ENCODE data around the gene JMJD6. TPM values are rescaled to one million over a fixed set of nuclear protein-coding genes. Genes with fewer than 3 reads are reported as not detected.

Gene JMJD6
- total and polyA plus RNA-seq, 3 experiments from 2014 or later = 37.1 to 66.8 (median 62.7) TPM

DNA sequence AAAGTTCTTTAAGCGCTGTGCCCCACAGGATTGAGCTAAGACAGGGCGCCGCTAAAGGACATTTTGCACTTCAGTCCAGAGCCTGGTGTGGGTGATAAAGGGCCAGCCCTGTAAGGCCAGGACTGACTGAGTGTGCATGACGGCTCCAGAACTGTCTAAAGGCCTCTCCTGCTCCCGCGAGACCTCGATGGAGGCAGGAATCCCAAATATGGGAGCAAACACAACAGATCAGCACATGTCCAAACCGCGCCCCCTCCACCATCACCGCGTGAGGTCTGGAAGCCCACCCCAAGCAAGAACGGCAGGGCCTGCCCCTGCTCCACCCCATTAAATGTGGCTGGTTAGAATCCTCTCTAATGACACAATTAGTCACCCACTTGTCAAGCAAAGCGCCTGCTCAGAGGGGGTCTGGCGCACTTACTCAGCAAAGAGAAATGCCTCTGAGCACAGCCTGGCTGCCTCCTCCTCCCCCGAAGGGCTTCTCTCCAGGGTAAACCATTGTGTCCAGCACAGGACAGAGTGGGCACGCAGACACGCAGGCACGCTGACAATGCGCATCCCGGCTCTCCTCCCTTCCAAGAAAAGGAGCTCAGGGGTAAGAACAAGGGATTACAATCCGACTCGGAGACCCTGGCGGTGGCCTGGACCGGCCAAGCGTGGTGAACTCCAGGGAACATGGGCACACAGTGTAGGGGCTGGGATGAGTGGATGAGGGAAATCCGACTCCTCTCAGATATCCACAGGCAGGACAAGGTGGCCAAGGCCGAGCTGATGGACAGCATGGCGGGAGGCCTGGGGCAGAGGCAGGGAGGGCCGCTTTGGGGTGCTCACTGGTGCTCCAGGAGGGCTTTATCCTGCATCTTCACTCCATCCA lies 17.1 kb downstream of the JMJD6 start:
- Histone ChIP-seq H3K4me1 (ENCODE audit: insufficient read depth, low read length) (peaks cover 7% of the 10 kb centered on the region), H3K27me3 (ENCODE audit: insufficient read depth, low read length, poor library complexity, severe bottlenecking) (no peaks in the 10 kb centered on the region), H3K36me3 (ENCODE audit: insufficient read depth, low read length) (peaks cover 8% of the 10 kb centered on the region), H3K27ac (ENCODE audit: low read depth, low read length) (no peak overlapping the region), H3K4me3 (ENCODE audit: low read length) (no peak overlapping the region), H3K9me3 (ENCODE audit: low read length) (no peaks in the 10 kb centered on the region)
- Mint-ChIP-seq H3K4me1 (peaks cover 30 to 57% (median 32%) of the 10 kb centered on the region in 3 donors), H3K36me3 (peaks cover 0 to 18% (median 3%) of the 10 kb centered on the region in 3 donors), H3K27me3 (no peaks in the 10 kb centered on the region), H3K9me3 (no peaks in the 10 kb centered on the region), H3K27ac (peak overlapping the region in 7 of 8 donors; percentile 60 to 92 (median 77)), H3K4me3 (peak overlapping the region; percentile 71 to 89 (median 76))
- CTCF ChIA-PET = interaction anchor here (1.2 to 2.1 kb wide), 2 partner anchors 27 to 163 kb away, joined by 3 to 5 read pairs; no protein-coding TSS in a partner anchor
- POLR2A ChIA-PET = interaction anchor here (1.6 kb wide), 1 partner anchor 38 kb away, joined by 4 read pairs; no protein-coding TSS in a partner anchor
- no peak for DNase-seq

DNA sequence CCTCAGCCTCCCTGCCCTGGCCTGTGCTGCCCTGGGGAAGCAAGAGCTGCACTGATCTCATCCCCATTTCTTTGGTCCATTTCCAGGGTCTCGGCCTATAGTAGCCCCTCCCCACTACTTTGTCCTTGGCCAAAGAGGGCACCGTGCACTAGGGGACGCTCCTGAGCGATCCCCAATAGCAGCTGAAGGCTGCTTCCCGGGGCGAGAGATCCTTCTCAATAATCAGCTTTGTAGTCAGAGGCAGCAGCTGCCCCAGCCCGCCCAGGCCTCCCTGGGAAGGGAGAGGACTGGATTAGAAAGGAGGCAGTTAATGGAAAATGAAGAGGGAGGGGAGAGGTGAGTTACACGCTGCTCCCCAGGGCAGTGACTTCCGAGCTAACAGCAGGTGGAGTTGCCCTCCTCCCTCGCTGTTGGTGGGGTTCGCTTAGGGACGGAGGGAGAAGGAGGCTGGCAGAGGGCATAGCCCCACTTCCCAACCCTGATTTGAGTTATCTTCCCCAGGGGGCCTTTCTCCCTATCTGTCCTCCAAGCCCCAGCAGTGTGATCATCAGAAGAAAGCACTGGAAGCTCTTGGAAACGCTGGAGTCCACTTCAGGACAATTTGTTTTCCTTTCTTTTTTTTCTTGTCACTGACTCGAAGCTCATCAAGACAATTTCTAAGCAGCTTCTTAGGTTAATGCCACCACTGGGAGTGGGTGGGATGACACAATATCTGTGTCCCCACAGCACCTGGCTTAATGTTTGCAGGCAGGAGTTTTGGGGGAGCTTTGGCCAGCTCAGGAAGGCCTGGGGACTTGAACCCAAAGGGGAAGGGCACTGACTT lies 18.2 kb downstream of the JMJD6 start:
- no peak overlapping the region for H3K4me3 ChIP-seq (ENCODE audit: low read length)
- Mint-ChIP-seq H3K9me3 (no peaks in the 10 kb centered on the region), H3K36me3 (peaks cover 0 to 6% (median 3%) of the 10 kb centered on the region in 3 donors), H3K27ac (peak overlapping the region in 4 of 8 donors; percentile 17 to 80 (median 46)), H3K27me3 (no peaks in the 10 kb centered on the region), H3K4me1 (peaks cover 21 to 46% (median 25%) of the 10 kb centered on the region in 3 donors), H3K4me3 (peak overlapping the region in 6 of 7 donors; percentile 26 to 85 (median 71))
- H3K27ac ChIP-seq (ENCODE audit: low read depth, low read length) = no peak overlapping the region
- ChIA-PET CTCF (interaction anchor here (0.9 to 2.1 kb wide), 3 partner anchors 9 to 26 kb away, joined by 3 to 5 read pairs (median 3); no protein-coding TSS in a partner anchor), POLR2A (interaction anchor here (1.6 kb wide), 1 partner anchor 37 kb away, joined by 4 read pairs; no protein-coding TSS in a partner anchor)
- no peak for DNase-seq
- H3K9me3 ChIP-seq (ENCODE audit: low read length) = no peaks in the 10 kb centered on the region
- no peaks in the 10 kb centered on the region for H3K27me3 ChIP-seq (ENCODE audit: insufficient read depth, low read length, poor library complexity, severe bottlenecking)
- H3K4me1 ChIP-seq (ENCODE audit: insufficient read depth, low read length) = peaks cover 6% of the 10 kb centered on the region
- no peaks in the 10 kb centered on the region for H3K36me3 ChIP-seq (ENCODE audit: insufficient read depth, low read length)

DNA sequence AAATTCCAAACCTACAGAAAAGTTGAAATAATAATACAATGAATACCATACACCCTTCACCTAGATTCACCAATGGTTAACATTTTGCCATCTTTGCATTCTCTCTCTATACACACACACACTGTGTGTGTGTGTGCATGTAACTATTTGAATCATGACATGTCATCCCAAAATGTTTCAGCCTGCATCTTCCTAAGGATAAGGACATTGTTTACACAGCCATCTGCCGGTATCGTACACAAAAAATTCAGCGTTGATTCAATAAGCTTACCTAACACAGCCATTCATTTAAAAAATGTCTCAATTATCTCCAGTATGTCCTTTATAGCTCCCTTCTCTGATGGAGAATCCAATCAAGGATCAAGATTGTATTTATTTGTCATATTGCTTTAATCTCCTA lies 19.6 kb downstream of the JMJD6 start:
- peak overlapping the region in 1 of 7 donors; percentile 70 for H3K4me3 Mint-ChIP-seq
- peaks cover 21 to 49% (median 25%) of the 10 kb centered on the region in 3 donors for H3K4me1 Mint-ChIP-seq
- DNase-seq = no peak
- Histone ChIP-seq H3K27me3 (ENCODE audit: insufficient read depth, low read length, poor library complexity, severe bottlenecking) (no peaks in the 10 kb centered on the region), H3K36me3 (ENCODE audit: insufficient read depth, low read length) (no peaks in the 10 kb centered on the region), H3K27ac (ENCODE audit: low read depth, low read length) (no peak overlapping the region), H3K4me3 (ENCODE audit: low read length) (no peak overlapping the region), H3K4me1 (ENCODE audit: insufficient read depth, low read length) (peaks cover 6% of the 10 kb centered on the region), H3K9me3 (ENCODE audit: low read length) (no peaks in the 10 kb centered on the region)
- peaks cover 0 to 3% (median 0%) of the 10 kb centered on the region in 3 donors for H3K36me3 Mint-ChIP-seq
- H3K9me3 Mint-ChIP-seq = no peaks in the 10 kb centered on the region
- CTCF ChIA-PET = no interaction called here
- POLR2A ChIA-PET = no interaction called here
- H3K27ac Mint-ChIP-seq = peak overlapping the region in 3 of 8 donors; percentile 6 to 78 (median 21)
- H3K27me3 Mint-ChIP-seq = no peaks in the 10 kb centered on the region

DNA sequence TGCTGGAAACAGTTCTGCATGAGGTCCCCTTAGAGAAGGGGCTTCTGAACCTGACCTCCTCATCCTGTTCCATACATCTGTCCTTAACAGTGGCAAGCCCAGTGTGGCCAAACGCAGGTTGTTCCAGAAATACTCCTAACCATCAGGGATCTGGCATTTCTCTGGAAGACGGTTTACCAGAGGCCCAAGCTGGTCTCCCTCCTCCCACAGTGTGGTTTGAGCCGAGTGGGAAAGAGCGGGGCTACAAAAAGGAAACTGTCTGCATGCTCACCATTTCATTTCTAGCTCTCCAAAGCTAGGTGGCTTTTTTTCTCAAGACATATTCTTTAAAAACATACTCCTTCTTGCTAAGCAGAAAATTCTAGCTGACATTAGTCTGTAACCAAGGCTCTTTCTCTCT lies 21.6 kb downstream of the JMJD6 start:
- H3K27me3 ChIP-seq (ENCODE audit: insufficient read depth, low read length, poor library complexity, severe bottlenecking) = no peaks in the 10 kb centered on the region
- CTCF ChIA-PET = interaction anchor here (1.5 kb wide), 1 partner anchor 14 kb away, joined by 3 read pairs; no protein-coding TSS in a partner anchor
- no peak for DNase-seq
- no peak overlapping the region for H3K27ac Mint-ChIP-seq
- no peaks in the 10 kb centered on the region for H3K9me3 ChIP-seq (ENCODE audit: low read length)
- H3K4me3 ChIP-seq (ENCODE audit: low read length) = no peak overlapping the region
- no peaks in the 10 kb centered on the region for H3K4me1 ChIP-seq (ENCODE audit: insufficient read depth, low read length)
- peaks cover 0 to 3% (median 2%) of the 10 kb centered on the region in 3 donors for H3K36me3 Mint-ChIP-seq
- no peaks in the 10 kb centered on the region for H3K36me3 ChIP-seq (ENCODE audit: insufficient read depth, low read length)
- POLR2A ChIA-PET = interaction anchor here (0.6 kb wide), 1 partner anchor 83 kb away, joined by 5 read pairs; no protein-coding TSS in a partner anchor
- no peaks in the 10 kb centered on the region for H3K27me3 Mint-ChIP-seq
- H3K27ac ChIP-seq (ENCODE audit: low read depth, low read length) = no peak overlapping the region
- no peak overlapping the region for H3K4me3 Mint-ChIP-seq
- peaks cover 18 to 42% (median 18%) of the 10 kb centered on the region in 3 donors for H3K4me1 Mint-ChIP-seq
- no peaks in the 10 kb centered on the region for H3K9me3 Mint-ChIP-seq

DNA sequence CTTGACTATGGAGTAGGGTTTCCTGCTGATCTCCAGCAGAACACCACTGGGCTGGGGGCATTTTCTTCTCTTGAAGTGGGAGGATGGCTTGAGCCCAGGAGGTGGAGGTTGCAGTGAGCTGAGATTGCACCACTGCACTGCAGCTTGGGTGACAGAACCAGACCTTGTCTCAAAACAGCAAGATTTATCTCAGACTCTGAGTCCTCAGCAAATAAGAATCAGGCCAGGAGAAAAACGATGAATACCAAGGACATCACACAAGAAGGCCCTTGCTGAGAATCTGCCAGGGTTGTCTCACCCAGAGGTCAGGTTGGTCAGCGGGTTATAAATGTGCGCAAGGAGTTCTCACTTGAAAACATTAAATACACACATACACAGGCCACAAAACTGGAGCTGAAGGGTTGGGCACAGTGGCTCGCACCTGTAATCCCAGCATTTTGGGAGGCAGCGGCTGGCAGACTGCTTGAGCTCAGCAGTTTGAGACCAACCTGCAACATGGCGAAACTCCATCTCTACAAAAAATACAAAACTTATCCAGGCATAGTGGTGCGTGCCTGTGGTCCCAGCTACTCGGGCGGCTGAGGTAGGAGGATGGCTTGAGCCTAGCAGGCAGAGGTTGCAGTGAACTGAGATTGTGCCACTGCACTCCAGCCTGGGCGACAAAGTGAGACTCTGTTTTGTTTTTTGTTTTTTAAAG lies 23.3 kb downstream of the JMJD6 start:
- Histone ChIP-seq H3K27ac (ENCODE audit: low read depth, low read length) (no peak overlapping the region), H3K36me3 (ENCODE audit: insufficient read depth, low read length) (no peaks in the 10 kb centered on the region), H3K4me3 (ENCODE audit: low read length) (no peak overlapping the region), H3K4me1 (ENCODE audit: insufficient read depth, low read length) (no peaks in the 10 kb centered on the region), H3K27me3 (ENCODE audit: insufficient read depth, low read length, poor library complexity, severe bottlenecking) (no peaks in the 10 kb centered on the region), H3K9me3 (ENCODE audit: low read length) (no peaks in the 10 kb centered on the region)
- Mint-ChIP-seq H3K27me3 (no peaks in the 10 kb centered on the region), H3K27ac (peak overlapping the region in 3 of 8 donors; percentile 39 to 61 (median 54)), H3K36me3 (peaks cover 0 to 3% (median 2%) of the 10 kb centered on the region in 3 donors), H3K4me1 (peaks cover 5 to 32% (median 8%) of the 10 kb centered on the region in 3 donors), H3K9me3 (no peaks in the 10 kb centered on the region), H3K4me3 (no peak overlapping the region)
- no peak for DNase-seq
- CTCF ChIA-PET = interaction anchor here (0.6 to 1.8 kb wide), 4 partner anchors 10 to 242 kb away, joined by 3 to 7 read pairs (median 4); partner anchors contain the start of gene METTL23
- POLR2A ChIA-PET = interaction anchor here (1.1 kb wide), 1 partner anchor 11 kb away, joined by 3 read pairs; no protein-coding TSS in a partner anchor

DNA sequence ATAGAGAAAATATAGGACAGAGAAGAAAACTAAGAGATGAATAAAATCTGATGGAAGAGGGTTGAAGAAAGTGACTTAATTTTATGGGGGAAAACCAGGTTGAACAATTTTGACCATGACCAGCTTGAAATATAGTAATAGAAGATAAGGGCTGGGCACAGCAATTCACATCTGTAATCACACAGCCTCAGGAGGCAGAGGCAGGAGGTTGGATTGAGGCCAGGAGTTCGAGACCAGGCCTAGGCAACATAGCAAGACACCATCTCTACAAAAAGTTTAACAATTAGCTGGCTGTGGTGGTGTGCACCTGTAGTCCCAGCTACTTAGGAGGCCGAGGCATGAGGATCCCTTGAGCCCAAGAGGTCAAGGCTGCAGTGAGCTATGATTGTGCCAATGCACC lies 24.3 kb downstream of the JMJD6 start:
- Mint-ChIP-seq H3K4me1 (peaks cover 5 to 34% (median 8%) of the 10 kb centered on the region in 3 donors), H3K9me3 (no peaks in the 10 kb centered on the region), H3K27ac (no peak overlapping the region), H3K36me3 (peaks cover 0 to 3% (median 2%) of the 10 kb centered on the region in 3 donors), H3K4me3 (no peak overlapping the region), H3K27me3 (no peaks in the 10 kb centered on the region)
- H3K27ac ChIP-seq (ENCODE audit: low read depth, low read length) = no peak overlapping the region
- no peak for DNase-seq
- POLR2A ChIA-PET = no interaction called here
- H3K4me1 ChIP-seq (ENCODE audit: insufficient read depth, low read length) = no peaks in the 10 kb centered on the region
- H3K9me3 ChIP-seq (ENCODE audit: low read length) = no peaks in the 10 kb centered on the region
- CTCF ChIA-PET = interaction anchor here (1.2 to 1.6 kb wide), 2 partner anchors 12 to 14 kb away, joined by 3 read pairs; no protein-coding TSS in a partner anchor
- no peak overlapping the region for H3K4me3 ChIP-seq (ENCODE audit: low read length)
- no peaks in the 10 kb centered on the region for H3K27me3 ChIP-seq (ENCODE audit: insufficient read depth, low read length, poor library complexity, severe bottlenecking)
- H3K36me3 ChIP-seq (ENCODE audit: insufficient read depth, low read length) = no peaks in the 10 kb centered on the region

DNA sequence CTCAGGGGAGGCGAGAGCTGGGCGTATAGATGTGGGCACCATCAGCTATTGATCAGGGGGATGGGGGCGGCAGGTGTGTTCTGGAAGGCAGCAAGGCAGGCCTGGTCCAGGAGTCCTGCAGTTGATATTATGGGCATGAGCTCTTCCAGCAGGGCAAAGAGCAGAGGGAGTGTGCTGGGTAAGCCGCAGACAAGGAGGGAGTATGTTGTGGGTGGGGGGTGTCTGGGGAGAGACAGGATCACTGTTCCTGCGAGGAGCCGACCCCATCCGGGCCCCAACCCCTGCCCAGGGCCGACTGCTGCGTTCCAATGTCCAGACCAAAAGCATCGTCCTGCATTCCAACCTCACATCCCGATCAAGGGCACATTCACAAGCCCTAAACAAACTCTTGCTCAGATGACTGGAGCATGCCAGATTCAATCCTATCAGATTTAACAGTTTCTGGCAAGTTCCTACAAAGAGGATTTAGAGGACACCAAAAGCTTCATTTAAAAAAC lies 24.9 kb downstream of the JMJD6 start:
- POLR2A ChIA-PET = no interaction called here
- H3K4me3 ChIP-seq (ENCODE audit: low read length) = no peak overlapping the region
- no peaks in the 10 kb centered on the region for H3K9me3 Mint-ChIP-seq
- H3K4me3 Mint-ChIP-seq = no peak overlapping the region
- no peak for DNase-seq
- H3K27ac Mint-ChIP-seq = peak overlapping the region in 4 of 8 donors; percentile 31 to 81 (median 37)
- no peaks in the 10 kb centered on the region for H3K9me3 ChIP-seq (ENCODE audit: low read length)
- H3K4me1 Mint-ChIP-seq = peaks cover 0 to 34% (median 13%) of the 10 kb centered on the region in 3 donors
- no peaks in the 10 kb centered on the region for H3K36me3 ChIP-seq (ENCODE audit: insufficient read depth, low read length)
- H3K27me3 ChIP-seq (ENCODE audit: insufficient read depth, low read length, poor library complexity, severe bottlenecking) = no peaks in the 10 kb centered on the region
- H3K36me3 Mint-ChIP-seq = peaks cover 0 to 2% (median 0%) of the 10 kb centered on the region in 3 donors
- CTCF ChIA-PET = interaction anchor here (1.2 kb wide), 1 partner anchor 12 kb away, joined by 3 read pairs; no protein-coding TSS in a partner anchor
- H3K27me3 Mint-ChIP-seq = no peaks in the 10 kb centered on the region
- H3K4me1 ChIP-seq (ENCODE audit: insufficient read depth, low read length) = no peaks in the 10 kb centered on the region
- H3K27ac ChIP-seq (ENCODE audit: low read depth, low read length) = no peak overlapping the region

Data from CD8-positive, alpha-beta memory T cell (primary cell).